ENCODE results near the gene SERPINA12. TPM values are rescaled to one million over a fixed set of nuclear protein-coding genes. Genes with fewer than 3 reads are reported as not detected.

SERPINA12 gene
- total and polyA plus RNA-seq, 2 experiments from 2014 or later = not detected

DNA sequence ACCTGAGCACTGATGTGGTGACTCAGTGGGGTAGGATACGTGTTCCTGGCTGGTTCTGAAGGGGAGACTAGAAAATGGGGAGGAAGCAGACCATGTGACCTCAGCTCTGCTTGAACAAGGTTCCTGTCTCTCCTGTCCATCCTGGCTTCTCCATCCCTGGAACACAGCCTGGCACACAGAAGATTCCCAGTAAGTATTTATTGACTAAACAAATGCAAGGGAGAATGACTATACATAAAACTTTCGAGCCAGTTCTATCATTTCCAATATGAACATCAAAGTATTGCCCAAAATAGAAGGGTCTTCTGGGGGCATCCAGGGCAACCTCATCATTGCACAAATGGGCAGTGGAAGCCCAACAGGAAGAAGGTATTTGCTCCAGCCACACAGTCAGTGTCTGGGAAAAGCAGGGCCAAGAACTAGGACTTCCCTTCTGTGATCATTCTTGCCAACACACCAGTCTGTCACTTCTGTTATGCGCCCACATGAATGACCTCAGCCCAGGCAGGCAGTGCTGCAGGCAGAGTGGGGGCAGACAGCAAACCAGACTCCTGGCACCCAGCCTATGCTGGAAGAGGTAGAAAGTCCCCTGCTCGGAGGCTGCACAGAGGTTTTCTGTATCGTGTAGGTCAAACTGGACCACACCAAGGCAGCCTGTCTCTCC, 27.7 kb downstream of the SERPINA12 start:
- ATAC-seq = no peak
- no peaks in the 10 kb centered on the region for H4K20me1 ChIP-seq (replicated peaks; ENCODE audit: insufficient read depth)
- no peaks in the 10 kb centered on the region for H3K4me1 ChIP-seq (ENCODE audit: insufficient read depth)
- H3K36me3 ChIP-seq (ENCODE audit: insufficient read depth) = no peaks in the 10 kb centered on the region
- DNase-seq (ENCODE audit: low spot score) = no peak
- H3K9me3 Mint-ChIP-seq = peaks cover 29% of the 10 kb centered on the region
- H3K36me3 Mint-ChIP-seq (ENCODE audit: low read depth) = peaks cover 16% of the 10 kb centered on the region; the same call in 2 of the 3 replicates
- no peaks in the 10 kb centered on the region for H3K27me3 ChIP-seq (ENCODE audit: insufficient read depth)
- H3F3A ChIP-seq (replicated peaks; ENCODE audit: low read depth) = no peaks in the 10 kb centered on the region
- H3K27ac ChIP-seq (ENCODE audit: low read depth) = no peak overlapping the region
- H2AFZ ChIP-seq = no peak overlapping the region
- H3K9me2 ChIP-seq (ENCODE audit: insufficient read depth) = no peaks in the 10 kb centered on the region
- peaks cover 8% of the 10 kb centered on the region for H3K4me1 Mint-ChIP-seq
- H3K79me2 ChIP-seq (replicated peaks; ENCODE audit: insufficient read depth) = no peaks in the 10 kb centered on the region
- no peak overlapping the region for H3K27ac Mint-ChIP-seq
- H3K4me2 ChIP-seq = no peak overlapping the region
- TF ChIP-seq EZH2phosphoT487 (IDR thresholded peaks at IDR 0.05; ENCODE audit: unreplicated experiment) = no peak
- TF ChIP-seq, protein P1, sequence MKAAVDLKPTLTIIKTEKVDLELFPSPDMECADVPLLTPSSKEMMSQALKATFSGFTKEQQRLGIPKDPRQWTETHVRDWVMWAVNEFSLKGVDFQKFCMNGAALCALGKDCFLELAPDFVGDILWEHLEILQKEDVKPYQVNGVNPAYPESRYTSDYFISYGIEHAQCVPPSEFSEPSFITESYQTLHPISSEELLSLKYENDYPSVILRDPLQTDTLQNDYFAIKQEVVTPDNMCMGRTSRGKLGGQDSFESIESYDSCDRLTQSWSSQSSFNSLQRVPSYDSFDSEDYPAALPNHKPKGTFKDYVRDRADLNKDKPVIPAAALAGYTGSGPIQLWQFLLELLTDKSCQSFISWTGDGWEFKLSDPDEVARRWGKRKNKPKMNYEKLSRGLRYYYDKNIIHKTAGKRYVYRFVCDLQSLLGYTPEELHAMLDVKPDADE (IDR thresholded peaks at IDR 0.05) = no peak
- no peak for TF ChIP-seq ZNF114 (CRISPR knock-in tag; IDR thresholded peaks at IDR 0.05)
- no peak for TF ChIP-seq ZNF462 (CRISPR knock-in tag; IDR thresholded peaks at IDR 0.05)
- no peak for TF ChIP-seq POLR2AphosphoS5 (IDR thresholded peaks at IDR 0.05; ENCODE audit: low read depth)
- TF ChIP-seq CREB1 (CRISPR knock-in tag; IDR thresholded peaks at IDR 0.05; ENCODE audit: low read depth) = no peak
- TF ChIP-seq JUNB (IDR thresholded peaks at IDR 0.05; ENCODE audit: unreplicated experiment) = no peak
- TF ChIP-seq ZNF331 (CRISPR knock-in tag; IDR thresholded peaks at IDR 0.05; ENCODE audit: low read depth) = no peak
- TF ChIP-seq, protein P2, sequence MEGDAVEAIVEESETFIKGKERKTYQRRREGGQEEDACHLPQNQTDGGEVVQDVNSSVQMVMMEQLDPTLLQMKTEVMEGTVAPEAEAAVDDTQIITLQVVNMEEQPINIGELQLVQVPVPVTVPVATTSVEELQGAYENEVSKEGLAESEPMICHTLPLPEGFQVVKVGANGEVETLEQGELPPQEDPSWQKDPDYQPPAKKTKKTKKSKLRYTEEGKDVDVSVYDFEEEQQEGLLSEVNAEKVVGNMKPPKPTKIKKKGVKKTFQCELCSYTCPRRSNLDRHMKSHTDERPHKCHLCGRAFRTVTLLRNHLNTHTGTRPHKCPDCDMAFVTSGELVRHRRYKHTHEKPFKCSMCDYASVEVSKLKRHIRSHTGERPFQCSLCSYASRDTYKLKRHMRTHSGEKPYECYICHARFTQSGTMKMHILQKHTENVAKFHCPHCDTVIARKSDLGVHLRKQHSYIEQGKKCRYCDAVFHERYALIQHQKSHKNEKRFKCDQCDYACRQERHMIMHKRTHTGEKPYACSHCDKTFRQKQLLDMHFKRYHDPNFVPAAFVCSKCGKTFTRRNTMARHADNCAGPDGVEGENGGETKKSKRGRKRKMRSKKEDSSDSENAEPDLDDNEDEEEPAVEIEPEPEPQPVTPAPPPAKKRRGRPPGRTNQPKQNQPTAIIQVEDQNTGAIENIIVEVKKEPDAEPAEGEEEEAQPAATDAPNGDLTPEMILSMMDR (conservative IDR thresholded peaks at IDR 0.05; ENCODE audit: low read depth in 2 of 2) = no peak
- no peak for TF ChIP-seq EZH2 (IDR thresholded peaks at IDR 0.05; ENCODE audit: low read depth, unreplicated experiment)
- no peak for TF ChIP-seq STAT1 (IDR thresholded peaks at IDR 0.05; ENCODE audit: unreplicated experiment)
- TF ChIP-seq, protein P3, sequence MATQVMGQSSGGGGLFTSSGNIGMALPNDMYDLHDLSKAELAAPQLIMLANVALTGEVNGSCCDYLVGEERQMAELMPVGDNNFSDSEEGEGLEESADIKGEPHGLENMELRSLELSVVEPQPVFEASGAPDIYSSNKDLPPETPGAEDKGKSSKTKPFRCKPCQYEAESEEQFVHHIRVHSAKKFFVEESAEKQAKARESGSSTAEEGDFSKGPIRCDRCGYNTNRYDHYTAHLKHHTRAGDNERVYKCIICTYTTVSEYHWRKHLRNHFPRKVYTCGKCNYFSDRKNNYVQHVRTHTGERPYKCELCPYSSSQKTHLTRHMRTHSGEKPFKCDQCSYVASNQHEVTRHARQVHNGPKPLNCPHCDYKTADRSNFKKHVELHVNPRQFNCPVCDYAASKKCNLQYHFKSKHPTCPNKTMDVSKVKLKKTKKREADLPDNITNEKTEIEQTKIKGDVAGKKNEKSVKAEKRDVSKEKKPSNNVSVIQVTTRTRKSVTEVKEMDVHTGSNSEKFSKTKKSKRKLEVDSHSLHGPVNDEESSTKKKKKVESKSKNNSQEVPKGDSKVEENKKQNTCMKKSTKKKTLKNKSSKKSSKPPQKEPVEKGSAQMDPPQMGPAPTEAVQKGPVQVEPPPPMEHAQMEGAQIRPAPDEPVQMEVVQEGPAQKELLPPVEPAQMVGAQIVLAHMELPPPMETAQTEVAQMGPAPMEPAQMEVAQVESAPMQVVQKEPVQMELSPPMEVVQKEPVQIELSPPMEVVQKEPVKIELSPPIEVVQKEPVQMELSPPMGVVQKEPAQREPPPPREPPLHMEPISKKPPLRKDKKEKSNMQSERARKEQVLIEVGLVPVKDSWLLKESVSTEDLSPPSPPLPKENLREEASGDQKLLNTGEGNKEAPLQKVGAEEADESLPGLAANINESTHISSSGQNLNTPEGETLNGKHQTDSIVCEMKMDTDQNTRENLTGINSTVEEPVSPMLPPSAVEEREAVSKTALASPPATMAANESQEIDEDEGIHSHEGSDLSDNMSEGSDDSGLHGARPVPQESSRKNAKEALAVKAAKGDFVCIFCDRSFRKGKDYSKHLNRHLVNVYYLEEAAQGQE (IDR thresholded peaks at IDR 0.05; ENCODE audit: unreplicated experiment) = no peak
- no peak for TF ChIP-seq NANOG (IDR thresholded peaks at IDR 0.05; ENCODE audit: borderline replicate concordance)
- no peak overlapping the region for H3K4me3 Mint-ChIP-seq
- H3K4me3 ChIP-seq = no peak overlapping the region
- H3K27me3 Mint-ChIP-seq (ENCODE audit: insufficient read depth, low read depth, poor library complexity) = peaks cover 22% of the 10 kb centered on the region
